Stimulated activated CD8-positive, alpha-beta memory T cell treated with anti-CD3 and anti-CD28 coated beads, Interleukin-4, amount 100 ng/mL, for 4 hours (primary cell): ENCODE measurements around the gene STON2.
"Not testable (repeated sequence)": the region's sequence is repeated elsewhere in the genome, so short reads cannot be mapped to it uniquely, and the experiment has no call there.

ENCODE experiments used
- DNase-seq, 2 donors: peaks; one replicate each; pipeline ENCODE4 v3.0.0-alpha.2; 2020; ENCODE audit warnings: low read depth in 2 of 2, low spot score in 1 of 2

The STON2 gene, protein sequence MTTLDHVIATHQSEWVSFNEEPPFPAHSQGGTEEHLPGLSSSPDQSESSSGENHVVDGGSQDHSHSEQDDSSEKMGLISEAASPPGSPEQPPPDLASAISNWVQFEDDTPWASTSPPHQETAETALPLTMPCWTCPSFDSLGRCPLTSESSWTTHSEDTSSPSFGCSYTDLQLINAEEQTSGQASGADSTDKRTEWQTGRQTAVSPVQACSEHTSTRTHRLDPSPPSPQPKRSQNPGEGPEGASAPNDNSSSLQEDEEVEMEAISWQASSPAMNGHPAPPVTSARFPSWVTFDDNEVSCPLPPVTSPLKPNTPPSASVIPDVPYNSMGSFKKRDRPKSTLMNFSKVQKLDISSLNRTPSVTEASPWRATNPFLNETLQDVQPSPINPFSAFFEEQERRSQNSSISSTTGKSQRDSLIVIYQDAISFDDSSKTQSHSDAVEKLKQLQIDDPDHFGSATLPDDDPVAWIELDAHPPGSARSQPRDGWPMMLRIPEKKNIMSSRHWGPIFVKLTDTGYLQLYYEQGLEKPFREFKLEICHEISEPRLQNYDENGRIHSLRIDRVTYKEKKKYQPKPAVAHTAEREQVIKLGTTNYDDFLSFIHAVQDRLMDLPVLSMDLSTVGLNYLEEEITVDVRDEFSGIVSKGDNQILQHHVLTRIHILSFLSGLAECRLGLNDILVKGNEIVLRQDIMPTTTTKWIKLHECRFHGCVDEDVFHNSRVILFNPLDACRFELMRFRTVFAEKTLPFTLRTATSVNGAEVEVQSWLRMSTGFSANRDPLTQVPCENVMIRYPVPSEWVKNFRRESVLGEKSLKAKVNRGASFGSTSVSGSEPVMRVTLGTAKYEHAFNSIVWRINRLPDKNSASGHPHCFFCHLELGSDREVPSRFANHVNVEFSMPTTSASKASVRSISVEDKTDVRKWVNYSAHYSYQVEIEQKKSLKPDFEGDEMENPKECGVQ

GRCh38 chr14:81400202-81400678 lies at the start of gene STON2:
STON2 (minus strand) TSS chr14:81400324; CDS start chr14:81398382, 1,942 bp downstream.
- no peak for DNase-seq

GRCh38 chr14:81449576-81449975 lies 49.5 kb upstream of the STON2 start:
- DNase-seq, result no peak

GRCh38 chr14:81449114-81449513 lies 49.0 kb upstream of the STON2 start:
- DNase-seq, result no peak

DNA sequence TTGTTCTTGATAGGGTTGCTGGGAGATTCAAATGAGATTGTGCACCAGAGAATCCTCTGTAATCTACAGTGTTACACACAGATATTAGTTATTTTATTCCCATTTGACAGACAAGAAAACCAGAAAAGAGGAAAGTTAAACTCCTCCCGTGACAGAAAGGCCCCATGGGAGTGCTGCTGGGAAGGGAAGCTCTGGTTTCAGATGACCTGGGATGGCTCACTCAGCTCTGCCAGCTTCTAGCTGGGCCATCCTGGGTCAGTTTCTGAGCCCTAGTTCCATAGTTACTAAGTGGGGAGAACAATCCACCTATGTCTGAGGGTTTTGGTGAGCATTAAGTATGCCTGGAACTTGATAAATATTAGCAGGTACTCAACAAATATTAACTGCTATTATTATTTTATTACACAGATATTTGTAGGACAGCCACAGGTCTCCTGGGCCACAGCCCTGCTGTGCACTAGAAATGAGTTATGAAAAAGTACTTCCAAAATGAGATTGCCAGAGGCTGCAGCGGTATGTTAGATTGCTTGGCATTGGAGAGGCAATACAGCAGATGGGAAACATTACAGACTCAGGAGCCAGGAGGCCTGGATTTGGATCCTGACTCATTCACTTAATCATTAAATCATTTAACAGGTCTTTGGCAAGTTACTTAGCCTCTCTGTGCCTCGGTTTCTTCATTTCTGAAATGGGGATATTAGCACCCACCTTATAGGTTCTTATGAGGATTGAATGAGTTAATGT lies 47.1 kb upstream of the STON2 start:
- no peak for DNase-seq

DNA sequence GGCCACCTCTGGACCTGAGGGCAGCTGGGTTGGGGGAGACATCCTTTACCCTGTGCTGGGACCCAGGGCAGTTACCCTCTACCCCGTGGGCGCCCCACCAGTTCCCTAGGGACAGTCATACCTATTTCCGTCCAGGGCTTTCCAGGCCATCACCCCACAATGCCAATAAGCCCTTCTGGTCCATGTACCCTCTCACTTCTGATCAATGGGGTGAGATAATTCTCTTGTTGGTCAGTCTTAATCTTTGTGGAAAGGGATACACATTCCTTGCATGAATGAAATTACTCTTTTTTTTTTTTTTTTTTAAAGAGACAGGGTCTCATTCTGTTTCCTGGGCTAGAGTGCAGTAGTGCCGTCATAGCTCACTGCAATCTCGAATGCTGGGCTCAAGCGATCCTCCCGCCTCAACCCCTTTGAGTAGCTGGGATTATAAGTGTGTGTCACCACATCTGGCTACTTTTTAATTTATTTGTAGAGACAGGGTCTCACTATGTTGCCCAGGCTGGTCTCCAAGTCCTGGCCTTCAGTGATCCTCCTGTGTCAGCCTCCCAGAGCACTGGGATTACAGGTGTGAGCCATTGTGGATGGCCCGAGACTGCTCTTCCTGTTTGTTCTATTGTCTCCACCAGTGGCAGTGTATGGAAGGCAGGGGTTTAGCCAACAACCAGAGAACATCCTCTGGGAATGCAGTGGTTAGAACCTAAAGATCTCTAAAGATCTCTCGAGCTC lies 46.3 kb upstream of the STON2 start:
- DNase-seq, result no peak

- DNase-seq, result no peak
Measured at GRCh38 chr14:81441626-81442134, 41.6 kb upstream of the STON2 start.

DNA sequence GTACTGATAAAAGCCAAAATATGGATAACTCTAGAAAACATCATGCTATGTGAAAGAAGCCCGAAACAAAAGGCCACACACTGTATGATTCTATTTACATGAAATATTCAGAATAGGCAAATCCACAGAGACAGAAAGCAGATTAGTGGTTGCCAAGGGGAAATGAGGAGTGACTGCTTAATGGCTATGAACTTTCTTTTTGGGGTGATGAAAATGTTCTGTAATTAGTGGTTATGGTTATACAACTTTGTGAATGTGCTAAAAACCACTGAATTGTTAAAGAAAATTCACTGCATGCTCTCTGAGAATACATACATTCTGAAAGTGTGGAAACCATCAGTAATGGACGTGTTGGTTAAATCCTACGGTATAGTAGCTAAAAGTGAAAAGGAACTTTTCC lies 39.9 kb upstream of the STON2 start:
- no peak for DNase-seq

- DNase-seq, result no peak
Measured at GRCh38 chr14:81437244-81437643, 37.1 kb upstream of the STON2 start.

DNA sequence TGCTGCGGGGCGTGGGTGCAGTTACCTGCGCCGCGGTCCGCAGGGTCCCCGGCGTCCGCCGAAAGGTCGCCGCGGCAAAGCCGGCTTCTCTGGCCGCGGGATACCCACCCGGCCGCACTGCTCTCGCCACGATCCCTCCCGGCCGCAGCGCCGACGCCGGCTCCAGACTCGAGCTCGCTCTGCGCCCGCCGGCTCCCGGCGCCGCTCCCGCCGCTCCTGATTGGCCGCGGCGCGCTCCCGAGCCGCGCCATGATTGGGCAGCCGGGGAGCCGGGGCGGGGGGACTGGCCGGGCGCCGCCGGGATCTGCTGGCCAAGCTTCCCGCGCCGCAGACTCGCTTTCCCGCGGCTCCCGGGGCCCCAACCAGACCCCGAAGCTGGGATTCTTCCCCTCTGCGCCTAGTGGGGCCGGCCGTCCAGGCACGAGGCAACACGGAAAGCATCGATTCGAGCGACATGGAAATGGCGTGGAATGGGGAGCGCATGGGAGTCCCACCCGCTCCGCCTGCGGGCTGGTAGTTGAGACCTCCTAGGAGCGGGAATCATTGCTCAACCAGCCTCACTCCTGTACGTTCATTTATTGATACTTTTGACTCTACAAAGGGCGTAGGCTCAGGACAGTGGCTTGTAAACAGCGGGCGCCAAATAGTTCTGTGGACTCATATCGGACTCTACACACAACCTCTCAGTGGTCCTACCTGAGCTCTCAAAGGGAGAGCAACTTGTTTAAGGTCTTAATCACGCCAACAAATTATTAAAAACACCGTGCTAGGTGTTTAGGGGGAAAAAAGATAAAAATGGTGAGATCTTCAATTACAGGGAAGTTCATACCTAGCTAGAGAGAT lies 36.4 kb upstream of the STON2 start:
- DNase-seq, result no peak

- no peak for DNase-seq
Measured at GRCh38 chr14:81435391-81436295, 35.5 kb upstream of the STON2 start.

- DNase-seq, result no peak
Measured at GRCh38 chr14:81435048-81435390, 34.9 kb upstream of the STON2 start.

GRCh38 chr14:81434230-81434629 lies 34.1 kb upstream of the STON2 start:
- DNase-seq, result no peak

GRCh38 chr14:81433378-81433777 lies 33.3 kb upstream of the STON2 start:
- no peak for DNase-seq

DNA sequence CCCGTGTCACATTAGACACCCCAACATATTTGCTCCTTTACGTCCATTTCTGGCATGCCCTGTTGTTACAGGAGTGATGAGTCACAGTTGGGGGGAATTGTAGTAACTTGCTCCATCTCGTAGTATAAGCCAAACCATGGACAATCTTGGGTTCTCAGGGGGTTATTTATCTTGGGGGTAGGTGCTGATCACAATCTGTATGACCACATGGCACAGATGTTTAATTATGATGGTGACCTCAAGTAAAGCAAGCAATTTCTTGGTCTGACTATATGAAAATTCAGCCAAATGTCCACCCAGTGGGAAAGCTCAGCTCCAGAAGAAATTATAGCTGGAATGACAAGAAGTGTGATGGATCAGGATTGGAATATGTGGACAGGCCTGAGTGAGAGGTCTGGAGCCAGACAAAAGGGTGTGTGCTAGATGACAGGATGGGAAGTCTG lies 32.1 kb upstream of the STON2 start:
- DNase-seq, result no peak

DNA sequence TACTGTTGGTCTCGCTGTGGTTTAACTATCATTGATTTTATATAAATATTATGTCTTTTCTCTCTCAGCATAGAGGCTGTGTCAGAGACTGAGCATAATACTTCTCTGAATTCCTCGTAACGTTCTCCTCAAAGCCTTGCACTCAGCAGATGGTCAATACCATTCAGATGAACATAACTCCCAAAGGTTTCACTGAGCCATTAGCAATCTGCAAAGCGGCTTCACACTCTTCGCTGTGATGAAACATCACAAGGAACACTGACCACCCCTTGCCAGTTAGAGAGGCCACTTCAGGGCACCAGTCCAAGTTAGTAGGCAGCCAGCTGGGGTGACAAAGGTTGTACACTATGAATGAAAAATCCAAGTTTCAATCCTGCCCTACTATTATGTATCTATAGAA lies 30.1 kb upstream of the STON2 start:
- no peak for DNase-seq

GRCh38 chr14:81429749-81430148 lies 29.6 kb upstream of the STON2 start:
- not testable (repeated sequence) for DNase-seq

DNA sequence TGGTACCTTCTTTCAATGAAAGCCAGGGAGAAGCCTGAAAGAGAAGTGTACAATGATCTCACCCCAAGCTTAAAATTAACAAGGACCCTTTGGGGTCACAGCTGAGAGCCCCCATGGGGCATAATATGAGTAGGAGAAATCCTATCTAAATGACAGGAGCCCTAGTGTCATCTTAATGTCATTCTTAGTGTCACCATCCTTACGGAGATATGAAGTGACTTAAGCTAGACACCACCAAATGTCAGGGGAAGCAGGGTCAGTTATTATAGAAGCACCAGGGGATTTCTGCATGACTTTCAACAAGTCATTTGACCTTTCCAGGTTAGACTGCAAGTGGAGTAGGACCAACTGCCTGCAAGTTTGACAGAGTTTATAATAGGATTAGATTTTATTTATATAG lies 28.9 kb upstream of the STON2 start:
- DNase-seq, result no peak

DNA sequence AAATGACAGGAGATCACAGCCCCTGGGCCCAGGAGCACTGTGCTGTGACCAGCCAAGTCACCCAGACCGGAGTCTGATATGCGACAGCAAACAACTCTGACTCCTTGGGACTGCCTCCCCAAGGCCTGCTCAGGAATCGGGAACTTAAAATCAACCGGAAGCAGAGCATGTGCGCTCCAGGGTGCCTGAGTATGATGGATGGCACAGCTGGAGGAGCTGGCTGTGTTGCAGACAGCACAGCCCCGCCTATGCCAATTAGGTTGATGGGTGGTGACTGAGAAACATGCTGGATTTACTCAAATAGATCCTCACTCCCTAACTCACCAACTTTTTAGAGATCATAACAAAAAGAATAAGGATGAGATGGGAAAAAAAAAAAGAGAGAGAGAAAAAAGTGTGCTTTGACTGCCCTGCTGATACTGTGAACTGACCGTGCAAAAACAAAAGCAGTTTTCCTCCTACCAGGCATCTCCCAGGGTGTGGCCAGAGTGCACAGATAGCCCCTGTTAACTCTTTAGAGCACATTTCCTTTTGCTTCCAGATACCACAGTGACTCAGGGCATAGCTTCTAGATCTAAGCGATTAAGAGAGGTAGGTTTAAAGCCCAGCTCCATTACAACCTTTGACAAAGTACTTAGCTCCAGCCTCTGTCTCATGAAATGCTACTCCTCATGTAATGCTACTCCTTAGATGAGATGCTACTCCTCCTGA lies 27.4 kb upstream of the STON2 start:
- DNase-seq, result no peak
